ENCODE results near the gene CREB3L1. TPM values are rescaled to one million over a fixed set of nuclear protein-coding genes. Genes with fewer than 3 reads are reported as not detected.

Gene CREB3L1
- total RNA-seq, 5 donors from 2014 or later (not counting 1 experiment from before 2014, with no cell fraction given), result 0.38 to 0.72 (median 0.38) TPM; not detected in 2

DNA sequence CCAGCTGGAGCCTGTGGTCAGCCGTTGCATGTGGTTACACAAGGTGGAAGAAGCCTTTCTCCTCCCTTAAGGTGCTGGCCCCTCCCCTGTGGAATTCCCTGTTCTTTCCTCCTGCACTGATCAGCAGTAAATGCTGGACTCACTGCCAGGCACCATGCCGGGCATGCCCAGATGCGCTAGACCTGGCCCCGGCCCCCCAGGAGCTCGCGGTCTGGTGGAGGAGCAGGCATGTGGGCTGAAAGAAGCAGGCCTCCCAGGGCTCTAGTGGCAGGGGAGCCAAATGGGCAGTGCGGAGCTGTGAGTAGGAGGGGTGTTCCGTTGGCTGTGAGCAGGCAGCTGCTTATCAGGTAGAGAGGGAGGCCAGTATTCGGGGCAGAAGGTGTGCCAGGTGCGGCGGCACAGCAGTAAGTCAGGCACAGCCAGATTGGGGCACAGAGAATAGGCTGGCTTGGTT is 80.0 kb downstream of the CREB3L1 start:
- H3K36me3 Mint-ChIP-seq, result peaks cover 3% of the 10 kb centered on the region
- POLR2A ChIA-PET, result interaction anchor here in 1 of 2 donors (1.0 kb wide), 1 partner anchor 27 kb away, joined by 3 read pairs; no protein-coding TSS in a partner anchor
- no peak overlapping the region for H3K4me3 Mint-ChIP-seq
- no peak for DNase-seq
- Histone ChIP-seq H3K4me1 (ENCODE audit: control insufficient read depth in 1 of 2, extremely low read depth in 1 of 2, insufficient read depth in 2 of 2, low read length in 2 of 2) (peaks cover 33 to 82% of the 10 kb centered on the region in 2 experiments), H3K27me3 (replicated peaks in 1 of 2; ENCODE audit: control insufficient read depth in 2 of 2, extremely low read depth in 1 of 2, insufficient read depth in 2 of 2, low read length in 1 of 2) (no peaks in the 10 kb centered on the region), H3K9me3 (no peaks in the 10 kb centered on the region), H3K36me3 (ENCODE audit: control insufficient read depth in 2 of 2, extremely low read depth in 1 of 2, insufficient read depth in 1 of 2, low read length in 1 of 2) (peaks cover 3 to 34% of the 10 kb centered on the region in 2 donors), H3K27ac (ENCODE audit: low read length) (no peak overlapping the region), H3K4me3 (ENCODE audit: control insufficient read depth in 1 of 2, extremely low read depth in 1 of 2, low read length in 1 of 2) (no peak overlapping the region)
- CTCF ChIA-PET, result interaction anchor here (1.3 to 2.6 kb wide), 2 partner anchors 9 to 11 kb away, joined by 3 to 13 read pairs; partner anchors contain the start of gene DGKZ (in 1 of the 2)
- H3K9me3 Mint-ChIP-seq, result no peaks in the 10 kb centered on the region
- H3K27me3 Mint-ChIP-seq, result no peaks in the 10 kb centered on the region
- peak overlapping the region; percentile 79 to 85 for H3K27ac Mint-ChIP-seq
- peaks cover 79 to 85% (median 80%) of the 10 kb centered on the region in 3 donors for H3K4me1 Mint-ChIP-seq
- 87% methylated on average over 11 of the region's 11 CpGs for WGBS (ENCODE audit: insufficient coverage)
- no peak for ATAC-seq (replicated peaks in 1 of 4)

DNA sequence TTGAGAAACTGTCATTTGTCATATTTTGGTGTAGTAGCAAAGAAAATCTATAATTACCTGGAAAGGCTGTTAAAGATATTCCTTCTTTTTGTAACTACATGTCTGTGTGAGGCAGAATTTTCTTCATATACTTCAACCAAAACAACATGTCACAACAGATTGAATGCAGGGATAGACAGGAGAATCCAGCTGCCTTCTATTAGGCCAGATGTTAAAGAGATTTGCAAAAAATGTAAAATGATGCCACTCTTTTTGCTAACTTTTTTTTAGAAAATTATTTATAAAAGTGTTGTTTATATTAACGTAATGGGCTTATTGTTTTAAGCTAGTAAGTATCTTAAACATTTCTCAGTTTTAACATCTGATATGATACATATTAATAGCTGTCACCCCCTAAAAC is 82.5 kb downstream of the CREB3L1 start:
- Histone ChIP-seq H3K9me3 (no peaks in the 10 kb centered on the region), H3K36me3 (ENCODE audit: control insufficient read depth in 2 of 2, extremely low read depth in 1 of 2, insufficient read depth in 1 of 2, low read length in 1 of 2) (peaks cover 3 to 46% of the 10 kb centered on the region in 2 donors), H3K4me1 (ENCODE audit: control insufficient read depth in 1 of 2, extremely low read depth in 1 of 2, insufficient read depth in 2 of 2, low read length in 2 of 2) (peaks cover 20 to 82% of the 10 kb centered on the region in 2 experiments), H3K27me3 (replicated peaks in 1 of 2; ENCODE audit: control insufficient read depth in 2 of 2, extremely low read depth in 1 of 2, insufficient read depth in 2 of 2, low read length in 1 of 2) (no peaks in the 10 kb centered on the region), H3K4me3 (ENCODE audit: control insufficient read depth in 1 of 2, extremely low read depth in 1 of 2, low read length in 1 of 2) (no peak overlapping the region), H3K27ac (ENCODE audit: low read length) (no peak overlapping the region)
- Mint-ChIP-seq H3K9me3 (no peaks in the 10 kb centered on the region), H3K36me3 (no peaks in the 10 kb centered on the region), H3K4me1 (peaks cover 74 to 82% (median 76%) of the 10 kb centered on the region in 3 donors), H3K4me3 (peak overlapping the region in 2 of 3 donors; percentile 43 to 90), H3K27me3 (no peaks in the 10 kb centered on the region), H3K27ac (peak overlapping the region; percentile 22 to 91)
- WGBS (ENCODE audit: insufficient coverage), result no CpG with 5 or more reads among the region's 1 CpG
- ChIA-PET POLR2A (interaction anchor here (0.6 to 1.7 kb wide), 3 partner anchors 11 to 302 kb away, joined by 3 to 5 read pairs (median 3); no protein-coding TSS in a partner anchor), CTCF (interaction anchor here (0.6 to 3.6 kb wide), 6 partner anchors 8 to 951 kb away, joined by 3 to 18 read pairs (median 8); partner anchors contain the start of gene DGKZ (in 1 of the 2))
- DNase-seq, result no peak
- no peak for ATAC-seq (replicated peaks in 1 of 4)

DNA sequence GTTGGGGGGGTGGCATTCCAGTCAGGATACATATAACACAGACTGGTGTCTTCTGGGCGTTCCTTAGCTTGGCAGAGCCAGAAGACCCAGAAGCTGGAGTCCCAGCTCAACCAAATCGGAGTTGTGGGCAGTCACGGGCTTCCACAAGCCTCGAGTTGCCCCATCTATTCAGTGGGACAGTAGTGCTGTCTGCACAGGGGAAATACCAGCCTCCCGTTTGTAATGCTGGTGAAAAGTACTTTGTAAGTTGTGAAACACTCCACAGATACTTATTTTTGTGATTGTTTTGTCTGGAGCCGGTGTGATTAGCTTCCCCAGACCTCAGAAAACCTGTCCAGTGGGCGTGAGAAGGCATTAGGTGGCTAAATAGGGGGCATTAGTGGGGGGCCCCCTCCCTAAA is 83.4 kb downstream of the CREB3L1 start:
- Histone ChIP-seq H3K4me1 (ENCODE audit: control insufficient read depth in 1 of 2, extremely low read depth in 1 of 2, insufficient read depth in 2 of 2, low read length in 2 of 2) (peaks cover 22 to 83% of the 10 kb centered on the region in 2 experiments), H3K9me3 (no peaks in the 10 kb centered on the region), H3K27ac (ENCODE audit: low read length) (peak overlapping the region; percentile 71), H3K4me3 (ENCODE audit: control insufficient read depth in 1 of 2, extremely low read depth in 1 of 2, low read length in 1 of 2) (peak overlapping the region; percentile 45 to 55), H3K27me3 (replicated peaks in 1 of 2; ENCODE audit: control insufficient read depth in 2 of 2, extremely low read depth in 1 of 2, insufficient read depth in 2 of 2, low read length in 1 of 2) (no peaks in the 10 kb centered on the region), H3K36me3 (ENCODE audit: control insufficient read depth in 2 of 2, extremely low read depth in 1 of 2, insufficient read depth in 1 of 2, low read length in 1 of 2) (peaks cover 6 to 51% of the 10 kb centered on the region in 2 donors)
- POLR2A ChIA-PET, result interaction anchor here (0.6 to 1.7 kb wide), 4 partner anchors 9 to 59 kb away, joined by 3 to 5 read pairs (median 4); no protein-coding TSS in a partner anchor
- H3K27me3 Mint-ChIP-seq, result no peaks in the 10 kb centered on the region
- peaks cover 70 to 84% (median 78%) of the 10 kb centered on the region in 3 donors for H3K4me1 Mint-ChIP-seq
- H3K4me3 Mint-ChIP-seq, result peak overlapping the region; percentile 81 to 90 (median 82)
- peak overlapping the region; percentile 91 to 94 for H3K27ac Mint-ChIP-seq
- no peaks in the 10 kb centered on the region for H3K36me3 Mint-ChIP-seq
- WGBS (ENCODE audit: insufficient coverage), result 24% methylated on average over 4 of the region's 7 CpGs
- CTCF ChIA-PET, result interaction anchor here (1.9 to 3.6 kb wide), 4 partner anchors 8 to 12 kb away, joined by 5 to 18 read pairs (median 14); no protein-coding TSS in a partner anchor
- DNase-seq, result peak in 1 of 35 experiments; percentile 44
- ATAC-seq (replicated peaks in 1 of 4), result peak; percentile 41 to 60 (median 56)
- H3K9me3 Mint-ChIP-seq, result no peaks in the 10 kb centered on the region

DNA sequence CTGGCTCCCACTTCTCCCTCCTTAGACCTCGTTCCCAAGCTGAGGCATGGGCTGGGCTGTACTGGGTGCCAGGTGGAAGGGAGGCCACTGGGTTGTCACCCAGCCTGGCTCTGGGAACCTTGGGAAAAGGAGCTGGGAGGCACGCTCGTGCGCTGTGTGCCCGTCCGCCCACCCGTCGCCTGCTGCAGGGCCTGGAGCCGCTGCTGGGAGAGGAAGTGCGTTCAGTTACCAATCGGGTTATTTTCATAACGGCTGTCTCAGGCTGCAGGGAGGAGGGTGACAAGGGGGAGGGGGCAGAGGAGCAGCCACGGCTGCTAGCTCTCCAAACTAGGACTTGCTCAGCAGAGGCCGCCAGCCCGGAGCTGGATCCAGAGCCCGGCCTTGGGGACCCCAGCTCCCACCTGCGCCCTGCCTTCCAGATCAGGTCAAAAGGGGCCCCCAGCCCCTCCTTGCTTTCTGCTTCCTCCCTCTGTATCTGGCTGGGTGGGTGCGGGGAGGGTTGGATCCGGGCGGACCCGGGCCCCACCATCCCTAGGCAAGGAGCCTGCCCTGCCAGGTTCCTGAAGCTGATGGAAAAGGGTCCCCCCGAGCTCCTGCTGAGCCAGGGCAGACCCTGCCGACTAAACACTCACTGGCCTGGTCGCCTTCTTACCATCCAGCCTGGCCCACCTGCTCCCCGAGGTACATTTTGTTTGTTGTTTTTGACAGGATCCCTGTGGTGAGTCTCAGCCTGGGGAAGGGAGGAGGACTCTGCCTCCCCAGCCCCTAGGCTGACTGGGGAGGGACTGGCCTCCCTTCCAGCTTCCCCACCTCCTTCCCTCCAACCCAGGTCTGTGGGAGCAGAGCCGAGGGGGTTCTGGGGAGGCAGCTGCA is 84.1 kb downstream of the CREB3L1 start:
- ATAC-seq (replicated peaks in 1 of 4) (peak; percentile 90 to 98 (median 95)), DNase-seq (peak in 33 of 35 experiments; percentile 56 to 80 (median 66))
- 2% methylated on average over 20 of the region's 26 CpGs for WGBS (ENCODE audit: insufficient coverage)
- ChIA-PET CTCF (interaction anchor here (1.9 to 3.6 kb wide), 4 partner anchors 9 to 13 kb away, joined by 5 to 18 read pairs (median 14); no protein-coding TSS in a partner anchor), POLR2A (interaction anchor here (1.0 to 1.7 kb wide), 3 partner anchors 9 to 12 kb away, joined by 3 to 5 read pairs (median 4); no protein-coding TSS in a partner anchor)
- Mint-ChIP-seq H3K4me1 (peaks cover 64 to 82% (median 74%) of the 10 kb centered on the region in 3 donors), H3K36me3 (no peaks in the 10 kb centered on the region), H3K27me3 (no peaks in the 10 kb centered on the region), H3K4me3 (peak overlapping the region; percentile 81 to 90 (median 82)), H3K27ac (peak overlapping the region; percentile 91 to 94), H3K9me3 (no peaks in the 10 kb centered on the region)
- Histone ChIP-seq H3K27ac (ENCODE audit: low read length) (peak overlapping the region; percentile 71), H3K9me3 (no peaks in the 10 kb centered on the region), H3K4me3 (ENCODE audit: control insufficient read depth in 1 of 2, extremely low read depth in 1 of 2, low read length in 1 of 2) (peak overlapping the region; percentile 45 to 55), H3K36me3 (ENCODE audit: control insufficient read depth in 2 of 2, extremely low read depth in 1 of 2, insufficient read depth in 1 of 2, low read length in 1 of 2) (peaks cover 6 to 47% of the 10 kb centered on the region in 2 donors), H3K27me3 (replicated peaks in 1 of 2; ENCODE audit: control insufficient read depth in 2 of 2, extremely low read depth in 1 of 2, insufficient read depth in 2 of 2, low read length in 1 of 2) (no peaks in the 10 kb centered on the region), H3K4me1 (ENCODE audit: control insufficient read depth in 1 of 2, extremely low read depth in 1 of 2, insufficient read depth in 2 of 2, low read length in 2 of 2) (peaks cover 19 to 79% of the 10 kb centered on the region in 2 experiments)

DNA sequence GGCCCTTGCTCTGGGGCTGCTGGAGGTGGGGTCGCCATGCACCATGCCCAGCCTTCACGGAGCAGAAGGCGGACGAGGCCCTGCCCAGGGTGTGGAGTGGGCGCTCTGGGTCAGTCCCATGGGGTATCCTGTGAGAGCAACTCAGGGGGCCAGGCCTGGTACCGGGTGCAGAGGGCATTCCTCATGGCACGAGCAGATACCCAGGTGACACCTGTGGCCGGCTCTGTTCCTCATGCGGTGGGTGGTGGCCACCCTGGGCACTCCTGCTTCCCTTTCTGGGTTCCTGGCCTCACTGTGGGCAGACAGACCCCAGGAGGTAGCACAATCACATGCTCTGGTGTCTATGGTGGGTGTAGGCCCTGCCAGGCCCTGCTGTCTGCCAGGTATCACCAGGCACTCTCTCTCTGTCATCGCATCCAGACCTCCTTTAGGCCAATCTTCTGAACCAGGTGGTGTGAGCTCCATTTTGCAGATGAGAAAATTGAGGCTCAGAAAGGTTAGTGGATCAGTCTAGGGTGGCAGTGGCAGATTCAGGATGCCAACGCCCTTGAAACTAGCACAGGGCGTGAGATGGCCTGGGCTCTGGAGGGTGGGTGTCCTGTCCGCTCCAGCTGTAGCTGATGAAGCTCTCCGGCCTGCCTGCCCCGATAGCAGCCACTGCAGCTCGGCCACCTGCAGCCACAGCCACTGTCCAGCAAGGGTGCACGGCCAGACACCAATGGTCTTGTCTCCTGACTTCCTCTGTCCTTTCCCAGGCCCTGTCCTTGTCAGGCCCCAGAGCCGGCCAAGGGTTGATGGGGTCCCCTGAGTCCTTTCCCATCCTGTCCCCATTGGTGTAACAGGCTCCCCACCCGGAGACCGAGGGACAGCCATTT is 84.9 kb downstream of the CREB3L1 start:
- no peak for DNase-seq
- no peaks in the 10 kb centered on the region for H3K9me3 ChIP-seq
- H3K4me1 Mint-ChIP-seq, result peaks cover 62 to 80% (median 72%) of the 10 kb centered on the region in 3 donors
- H3K27me3 ChIP-seq (replicated peaks in 1 of 2; ENCODE audit: control insufficient read depth in 2 of 2, extremely low read depth in 1 of 2, insufficient read depth in 2 of 2, low read length in 1 of 2), result no peaks in the 10 kb centered on the region
- peak overlapping the region; percentile 81 to 90 (median 82) for H3K4me3 Mint-ChIP-seq
- H3K27ac Mint-ChIP-seq, result peak overlapping the region; percentile 91 to 94
- peak overlapping the region; percentile 25 to 45 for H3K4me3 ChIP-seq (ENCODE audit: control insufficient read depth in 1 of 2, extremely low read depth in 1 of 2, low read length in 1 of 2)
- ChIA-PET CTCF (interaction anchor here in 1 of 2 donors (0.8 to 3.6 kb wide), 3 partner anchors 9 to 120 kb away, joined by 3 to 18 read pairs (median 15); no protein-coding TSS in a partner anchor), POLR2A (no interaction called here)
- no peak for ATAC-seq (replicated peaks in 1 of 4)
- H3K27me3 Mint-ChIP-seq, result no peaks in the 10 kb centered on the region
- peaks cover 19 to 79% of the 10 kb centered on the region in 2 experiments for H3K4me1 ChIP-seq (ENCODE audit: control insufficient read depth in 1 of 2, extremely low read depth in 1 of 2, insufficient read depth in 2 of 2, low read length in 2 of 2)
- H3K27ac ChIP-seq (ENCODE audit: low read length), result peak overlapping the region; percentile 71
- WGBS (ENCODE audit: insufficient coverage), result 76% methylated on average over 18 of the region's 20 CpGs
- peaks cover 6 to 48% of the 10 kb centered on the region in 2 donors for H3K36me3 ChIP-seq (ENCODE audit: control insufficient read depth in 2 of 2, extremely low read depth in 1 of 2, insufficient read depth in 1 of 2, low read length in 1 of 2)
- no peaks in the 10 kb centered on the region for H3K9me3 Mint-ChIP-seq
- H3K36me3 Mint-ChIP-seq, result no peaks in the 10 kb centered on the region

All from T-cell (primary cell).